Endothelial cell (in vitro differentiated cells): ENCODE data around the gene CDK6. TPM values are rescaled to one million over a fixed set of nuclear protein-coding genes. Genes with fewer than 3 reads are reported as not detected.

Source experiments
- DNase-seq: peaks from one replicate; pipeline ENCODE4 v3.0.0; 2021; ENCODE audit warnings: low spot score
- H3K27ac Mint-ChIP-seq: one replicate; pipeline ENCODE4 v1.8.0; 2021; ENCODE audit warnings: mixed read lengths, inconsistent platforms; ENCODE audit not compliant: unreplicated experiment
- H3K27me3 Mint-ChIP-seq: one replicate; pipeline ENCODE4 v1.8.0; 2021; ENCODE audit warnings: mild to moderate bottlenecking, moderate library complexity, mixed read lengths, inconsistent platforms; ENCODE audit not compliant: unreplicated experiment
- H3K36me3 Mint-ChIP-seq: one replicate; pipeline ENCODE4 v1.8.0; 2021; ENCODE audit warnings: mild to moderate bottlenecking, low read depth, mixed read lengths, inconsistent platforms; ENCODE audit not compliant: unreplicated experiment
- H3K4me1 Mint-ChIP-seq: one replicate; pipeline ENCODE4 v1.8.0; 2021; ENCODE audit warnings: mild to moderate bottlenecking, mixed read lengths, inconsistent platforms; ENCODE audit not compliant: unreplicated experiment
- H3K4me3 Mint-ChIP-seq: one replicate; pipeline ENCODE4 v1.8.0; 2021; ENCODE audit warnings: mild to moderate bottlenecking, mixed read lengths, inconsistent platforms; ENCODE audit not compliant: unreplicated experiment
- H3K9me3 Mint-ChIP-seq: one replicate; pipeline ENCODE4 v1.8.0; 2021; ENCODE audit warnings: mixed read lengths, inconsistent platforms; ENCODE audit not compliant: unreplicated experiment
- total RNA-seq: library from RNA; stranded (reverse); fragmentation: NEBNext Ultra II Directional; extraction: Animal tissue kit (Norgen Biotek cat#: 25700); gene quantifications from one replicate; pipeline ENCODE4 v1.2.1, GENCODE V29; 2021; ENCODE audit not compliant: unreplicated experiment
- TF ChIP-seq, protein P1 (sequence below): fragments of 200-600 bp; sonication (generic); IDR thresholded peaks from one replicate; pipeline ENCODE4 v1.5.0; 2021; ENCODE audit warnings: antibody characterized with exemption; ENCODE audit not compliant: unreplicated experiment

CDK6 gene
- total RNA-seq, 1 donor from 2014 or later: 32.6 TPM

DNA sequence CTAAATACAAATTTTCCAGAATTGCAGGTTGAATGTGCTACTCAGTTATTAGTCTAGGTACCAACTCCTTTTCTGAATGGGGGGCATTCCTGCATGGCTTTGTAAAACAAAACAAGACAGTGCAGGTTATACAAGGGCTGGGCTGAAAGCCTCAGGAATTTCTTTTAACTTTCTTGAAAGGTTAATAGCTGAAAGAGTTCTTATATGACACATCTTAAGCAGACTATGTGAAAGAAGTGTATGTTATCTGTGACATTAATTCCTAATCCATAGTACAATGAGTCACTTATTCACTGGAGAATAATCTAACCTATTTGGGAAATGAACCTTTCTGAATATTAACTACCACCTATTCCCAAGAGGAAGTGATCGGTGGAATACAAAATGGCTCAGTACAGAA is 130.5 kb downstream of the CDK6 start:
- Mint-ChIP-seq H3K4me3 (no peak overlapping the region), H3K27me3 (no peaks in the 10 kb centered on the region), H3K9me3 (no peaks in the 10 kb centered on the region), H3K4me1 (peaks cover 5% of the 10 kb centered on the region), H3K27ac (no peak overlapping the region), H3K36me3 (peaks cover 7% of the 10 kb centered on the region)
- TF ChIP-seq, protein P1, sequence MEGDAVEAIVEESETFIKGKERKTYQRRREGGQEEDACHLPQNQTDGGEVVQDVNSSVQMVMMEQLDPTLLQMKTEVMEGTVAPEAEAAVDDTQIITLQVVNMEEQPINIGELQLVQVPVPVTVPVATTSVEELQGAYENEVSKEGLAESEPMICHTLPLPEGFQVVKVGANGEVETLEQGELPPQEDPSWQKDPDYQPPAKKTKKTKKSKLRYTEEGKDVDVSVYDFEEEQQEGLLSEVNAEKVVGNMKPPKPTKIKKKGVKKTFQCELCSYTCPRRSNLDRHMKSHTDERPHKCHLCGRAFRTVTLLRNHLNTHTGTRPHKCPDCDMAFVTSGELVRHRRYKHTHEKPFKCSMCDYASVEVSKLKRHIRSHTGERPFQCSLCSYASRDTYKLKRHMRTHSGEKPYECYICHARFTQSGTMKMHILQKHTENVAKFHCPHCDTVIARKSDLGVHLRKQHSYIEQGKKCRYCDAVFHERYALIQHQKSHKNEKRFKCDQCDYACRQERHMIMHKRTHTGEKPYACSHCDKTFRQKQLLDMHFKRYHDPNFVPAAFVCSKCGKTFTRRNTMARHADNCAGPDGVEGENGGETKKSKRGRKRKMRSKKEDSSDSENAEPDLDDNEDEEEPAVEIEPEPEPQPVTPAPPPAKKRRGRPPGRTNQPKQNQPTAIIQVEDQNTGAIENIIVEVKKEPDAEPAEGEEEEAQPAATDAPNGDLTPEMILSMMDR: no peak
- no peak for DNase-seq

DNA sequence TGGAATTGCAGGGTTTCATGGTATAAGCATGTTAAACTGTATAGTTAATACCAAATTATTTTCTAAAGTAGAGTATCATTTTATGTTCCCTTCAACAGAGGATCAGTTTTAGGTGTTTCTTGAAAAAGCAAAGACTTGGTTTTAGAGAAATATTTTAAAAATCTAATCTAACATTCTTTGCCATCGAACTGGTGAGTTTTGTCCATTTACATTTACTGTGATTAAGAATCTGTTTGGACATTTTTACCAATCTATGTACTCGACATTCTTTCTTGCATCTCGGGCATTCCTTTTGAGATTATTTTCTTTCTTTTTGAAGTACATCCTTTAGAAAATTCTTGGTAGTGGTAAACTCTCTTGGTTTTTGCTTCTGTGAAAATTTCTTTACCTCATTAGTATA is 131.5 kb downstream of the CDK6 start:
- Mint-ChIP-seq H3K4me3 (no peak overlapping the region), H3K4me1 (peaks cover 2% of the 10 kb centered on the region), H3K36me3 (peaks cover 11% of the 10 kb centered on the region), H3K27ac (no peak overlapping the region), H3K9me3 (no peaks in the 10 kb centered on the region), H3K27me3 (no peaks in the 10 kb centered on the region)
- TF ChIP-seq, protein P1: no peak
- DNase-seq: no peak

DNA sequence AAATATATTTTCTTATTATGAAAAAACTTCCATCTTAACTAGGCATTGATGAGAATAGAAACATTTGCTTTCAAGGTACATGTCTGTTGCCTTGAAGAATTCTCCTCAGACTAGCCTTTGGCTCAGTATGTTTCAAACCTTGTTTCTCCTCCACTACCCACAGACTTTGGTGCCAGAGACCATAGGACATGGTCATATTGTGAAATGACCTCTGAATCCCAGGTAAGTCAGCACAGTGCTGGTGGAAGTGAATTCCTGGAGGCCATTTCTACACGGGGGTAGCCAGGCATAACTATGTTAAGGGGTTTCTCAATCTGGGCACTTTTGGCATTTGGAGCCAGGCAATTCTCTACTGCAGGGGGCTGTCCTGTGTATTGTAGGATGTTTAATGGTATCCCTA is 133.8 kb downstream of the CDK6 start:
- no peak overlapping the region for H3K27ac Mint-ChIP-seq
- H3K36me3 Mint-ChIP-seq: peaks cover 11% of the 10 kb centered on the region
- no peak overlapping the region for H3K4me3 Mint-ChIP-seq
- H3K9me3 Mint-ChIP-seq: no peaks in the 10 kb centered on the region
- peaks cover 2% of the 10 kb centered on the region for H3K4me1 Mint-ChIP-seq
- DNase-seq: no peak
- no peaks in the 10 kb centered on the region for H3K27me3 Mint-ChIP-seq
- TF ChIP-seq, protein P1: no peak

DNA sequence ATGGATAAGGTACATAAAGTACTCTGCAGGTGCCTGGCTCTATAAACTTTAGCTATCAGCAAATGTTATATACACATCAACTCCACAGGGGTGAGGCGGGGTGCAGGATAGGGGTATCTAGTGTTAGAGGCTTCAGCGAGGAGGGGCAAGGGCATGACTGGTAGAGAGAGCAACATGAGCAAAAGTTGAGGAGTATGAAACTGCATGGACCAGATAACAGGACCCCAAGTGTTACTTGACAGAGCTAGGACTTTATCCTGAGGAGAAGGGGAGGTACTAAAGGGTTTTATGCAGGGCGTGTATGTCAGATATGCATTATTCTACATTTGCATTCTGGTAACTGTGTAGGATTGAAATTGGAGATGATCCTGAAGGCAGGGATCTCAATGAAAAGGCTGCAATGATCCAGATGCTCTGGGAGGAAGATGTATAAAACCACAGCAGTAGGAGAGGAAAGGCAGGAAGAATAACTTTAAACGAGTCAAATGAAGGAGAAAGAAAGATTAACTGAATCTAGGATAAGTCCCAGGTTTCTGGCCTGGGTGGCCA is 136.3 kb downstream of the CDK6 start:
- Mint-ChIP-seq H3K4me3 (no peak overlapping the region), H3K36me3 (peaks cover 5% of the 10 kb centered on the region), H3K27me3 (no peaks in the 10 kb centered on the region), H3K4me1 (peaks cover 12% of the 10 kb centered on the region), H3K9me3 (peaks cover 4% of the 10 kb centered on the region), H3K27ac (no peak overlapping the region)
- TF ChIP-seq, protein P1: no peak
- no peak for DNase-seq

DNA sequence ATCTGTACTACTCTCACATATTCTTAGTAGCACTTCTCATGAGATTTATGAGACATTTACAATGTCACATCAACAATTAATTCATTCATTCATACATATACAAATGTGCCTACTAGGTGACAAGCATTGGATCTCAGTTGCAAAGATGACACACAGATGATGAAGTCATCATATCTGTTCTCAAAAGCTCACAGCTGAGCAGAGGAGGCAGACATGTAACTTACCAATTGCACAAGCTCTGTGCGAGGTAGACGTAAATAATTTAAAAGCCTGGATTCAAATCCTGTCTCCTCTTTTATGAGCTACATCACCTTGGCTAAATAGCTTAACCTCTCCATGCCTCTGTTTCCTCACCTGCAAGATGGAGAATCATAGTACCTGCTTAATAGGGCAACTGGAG is 136.8 kb downstream of the CDK6 start:
- Mint-ChIP-seq H3K4me1 (peaks cover 14% of the 10 kb centered on the region), H3K36me3 (peaks cover 3% of the 10 kb centered on the region), H3K4me3 (no peak overlapping the region), H3K9me3 (peaks cover 5% of the 10 kb centered on the region), H3K27me3 (no peaks in the 10 kb centered on the region), H3K27ac (no peak overlapping the region)
- TF ChIP-seq, protein P1: no peak
- no peak for DNase-seq
